ENCODE measurements around the gene BUD31.

- TF ChIP-seq YY1 (IDR thresholded peaks at IDR 0.05; ENCODE audit: insufficient read depth, insufficient read length) (no peak), SUZ12 (IDR thresholded peaks at IDR 0.05; ENCODE audit: extremely low read depth, insufficient read depth, insufficient read length) (no peak)
Observed at GRCh38 chr7:99419323-99420021, 10.7 kb downstream of the BUD31 start.

Data from NT2/D1 (cell line).